Suprapubic skin (tissue), 4 donors: ENCODE data around the gene GGNBP2. TPM values are rescaled to one million over a fixed set of nuclear protein-coding genes. Genes with fewer than 3 reads are reported as not detected.
A peak's percentile ranks its signal among the peaks of the same experiment; 100 is the strongest.

Experiments used
- DNase-seq, 2 donors: peaks; one replicate each; pipeline ENCODE4 v3.0.0-alpha.2; 2019; ENCODE audit warnings: low spot score in 2 of 2
- H3K27ac ChIP-seq: fragments of 200-600 bp; sonication (generic); one replicate; pipeline ENCODE4 v1.5.1; 2019
- H3K27me3 ChIP-seq: fragments of 200-600 bp; sonication (generic); one replicate; pipeline ENCODE4 v1.5.1; 2019
- H3K36me3 ChIP-seq: fragments of 200-600 bp; sonication (generic); one replicate; pipeline ENCODE4 v1.5.1; 2019
- H3K4me1 ChIP-seq: fragments of 200-600 bp; sonication (generic); one replicate; pipeline ENCODE4 v1.5.1; 2019
- H3K4me3 ChIP-seq: fragments of 200-600 bp; sonication (generic); one replicate; pipeline ENCODE4 v1.5.1; 2019; ENCODE audit warnings: mild to moderate bottlenecking
- H3K9me3 ChIP-seq: fragments of 200-600 bp; sonication (generic); one replicate; pipeline ENCODE4 v1.5.1; 2019
- EP300 ChIP-seq: sonication (generic); formaldehyde crosslinking; IDR thresholded peaks from one replicate; pipeline ENCODE4 v1.6.1; 2017; ENCODE audit warnings: antibody characterized with exemption
- POLR2A ChIP-seq, 2 donors: fragments of 450-650 bp; IDR thresholded peaks; one replicate each; pipeline ENCODE4 v1.6.1; 2017; ENCODE audit warnings: antibody characterized with exemption in 2 of 2, mild to moderate bottlenecking in 2 of 2, moderate library complexity in 2 of 2
- POLR2AphosphoS5 ChIP-seq, 3 donors: sonication (generic); formaldehyde crosslinking; IDR thresholded peaks; one replicate each; pipeline ENCODE4 v1.6.1; 2017; ENCODE audit warnings: antibody characterized with exemption in 3 of 3
- WGBS: methylation state at CpG from one replicate; pipeline ENCODE4 v1.1.5; 2018; 5-methylcytosine and 5-hydroxymethylcytosine counted together
- total RNA-seq, 4 donors: library from RNA; depleted of rRNA; stranded (reverse); fragments of >200 nt; gene quantifications; one replicate each; pipeline ENCODE4 v1.1.0, GENCODE V29; 2016
- TF ChIP-seq, protein P1 (sequence below), 2 donors: fragments of 200-600 bp in 1 of 2; fragments of 450-650 bp in 1 of 2; sonication (generic) in 1 of 2; IDR thresholded peaks; one replicate each; pipeline ENCODE4 v1.5.1; 2016 to 2019; ENCODE audit warnings: antibody characterized with exemption in 2 of 2, mild to moderate bottlenecking in 1 of 2, moderate library complexity in 1 of 2

Gene GGNBP2, protein sequence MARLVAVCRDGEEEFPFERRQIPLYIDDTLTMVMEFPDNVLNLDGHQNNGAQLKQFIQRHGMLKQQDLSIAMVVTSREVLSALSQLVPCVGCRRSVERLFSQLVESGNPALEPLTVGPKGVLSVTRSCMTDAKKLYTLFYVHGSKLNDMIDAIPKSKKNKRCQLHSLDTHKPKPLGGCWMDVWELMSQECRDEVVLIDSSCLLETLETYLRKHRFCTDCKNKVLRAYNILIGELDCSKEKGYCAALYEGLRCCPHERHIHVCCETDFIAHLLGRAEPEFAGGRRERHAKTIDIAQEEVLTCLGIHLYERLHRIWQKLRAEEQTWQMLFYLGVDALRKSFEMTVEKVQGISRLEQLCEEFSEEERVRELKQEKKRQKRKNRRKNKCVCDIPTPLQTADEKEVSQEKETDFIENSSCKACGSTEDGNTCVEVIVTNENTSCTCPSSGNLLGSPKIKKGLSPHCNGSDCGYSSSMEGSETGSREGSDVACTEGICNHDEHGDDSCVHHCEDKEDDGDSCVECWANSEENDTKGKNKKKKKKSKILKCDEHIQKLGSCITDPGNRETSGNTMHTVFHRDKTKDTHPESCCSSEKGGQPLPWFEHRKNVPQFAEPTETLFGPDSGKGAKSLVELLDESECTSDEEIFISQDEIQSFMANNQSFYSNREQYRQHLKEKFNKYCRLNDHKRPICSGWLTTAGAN
- total RNA-seq, result 10 to 100 TPM; 49.4 to 84.1 (median 57.1) TPM

- H3K27me3 ChIP-seq, result no peaks in the 10 kb centered on the region
- H3K9me3 ChIP-seq, result no peaks in the 10 kb centered on the region
- peak; percentile 94 to 97 for DNase-seq
- TF ChIP-seq POLR2A (IDR thresholded peaks at IDR 0.05) (peak in 1 of 2 donors; percentile 73), POLR2AphosphoS5 (IDR thresholded peaks at IDR 0.05) (peak in 2 of 3 donors; percentile 64 to 90), EP300 (no peak)
- TF ChIP-seq, protein P1, sequence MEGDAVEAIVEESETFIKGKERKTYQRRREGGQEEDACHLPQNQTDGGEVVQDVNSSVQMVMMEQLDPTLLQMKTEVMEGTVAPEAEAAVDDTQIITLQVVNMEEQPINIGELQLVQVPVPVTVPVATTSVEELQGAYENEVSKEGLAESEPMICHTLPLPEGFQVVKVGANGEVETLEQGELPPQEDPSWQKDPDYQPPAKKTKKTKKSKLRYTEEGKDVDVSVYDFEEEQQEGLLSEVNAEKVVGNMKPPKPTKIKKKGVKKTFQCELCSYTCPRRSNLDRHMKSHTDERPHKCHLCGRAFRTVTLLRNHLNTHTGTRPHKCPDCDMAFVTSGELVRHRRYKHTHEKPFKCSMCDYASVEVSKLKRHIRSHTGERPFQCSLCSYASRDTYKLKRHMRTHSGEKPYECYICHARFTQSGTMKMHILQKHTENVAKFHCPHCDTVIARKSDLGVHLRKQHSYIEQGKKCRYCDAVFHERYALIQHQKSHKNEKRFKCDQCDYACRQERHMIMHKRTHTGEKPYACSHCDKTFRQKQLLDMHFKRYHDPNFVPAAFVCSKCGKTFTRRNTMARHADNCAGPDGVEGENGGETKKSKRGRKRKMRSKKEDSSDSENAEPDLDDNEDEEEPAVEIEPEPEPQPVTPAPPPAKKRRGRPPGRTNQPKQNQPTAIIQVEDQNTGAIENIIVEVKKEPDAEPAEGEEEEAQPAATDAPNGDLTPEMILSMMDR (IDR thresholded peaks at IDR 0.05), result no peak
- no peaks in the 10 kb centered on the region for H3K36me3 ChIP-seq
- peaks cover 43% of the 10 kb centered on the region for H3K4me1 ChIP-seq
- 3% methylated on average over 29 of the region's 71 CpGs for WGBS
- H3K4me3 ChIP-seq, result peak within 1 kb of the TSS; percentile 82
- H3K27ac ChIP-seq, result peak within 1 kb of the TSS; percentile 97
Observed at GRCh38 chr17:36544307-36545076, at the start of gene GGNBP2. Gene GGNBP2 (plus strand): TSS chr17:36544919. CDS start chr17:36545725, 806 bp downstream.

DNA sequence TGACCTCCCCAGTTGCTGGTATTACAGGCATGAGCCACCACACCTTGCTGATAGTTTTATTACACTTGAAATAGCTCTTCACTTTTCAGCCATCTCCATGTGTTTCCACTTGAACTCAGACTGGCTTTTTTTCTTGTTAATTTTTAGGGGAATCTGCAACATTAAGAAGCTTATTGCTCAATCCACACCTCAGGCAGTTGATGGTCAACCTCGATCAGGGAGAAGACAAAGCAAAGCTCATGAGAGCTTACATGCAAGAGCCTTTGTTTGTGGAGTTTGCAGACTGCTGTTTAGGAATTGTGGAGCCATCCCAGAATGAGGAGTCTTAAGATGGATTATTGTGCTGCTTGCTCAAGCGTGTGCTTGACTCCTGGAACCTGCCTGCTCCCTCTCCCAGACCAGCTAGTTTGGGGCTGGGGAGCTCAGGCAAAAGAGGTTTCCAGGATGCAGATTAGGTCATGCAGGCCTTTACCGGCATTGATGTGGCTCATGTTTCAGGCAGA, 49.6 kb upstream of the GGNBP2 start:
- Histone ChIP-seq H3K4me3 (no peak overlapping the region), H3K4me1 (no peaks in the 10 kb centered on the region), H3K27me3 (no peaks in the 10 kb centered on the region), H3K36me3 (peaks cover 77% of the 10 kb centered on the region), H3K27ac (no peak overlapping the region), H3K9me3 (no peaks in the 10 kb centered on the region)
- no peak for TF ChIP-seq POLR2A (IDR thresholded peaks at IDR 0.05)
- TF ChIP-seq POLR2AphosphoS5 (IDR thresholded peaks at IDR 0.05), result no peak
- no peak for TF ChIP-seq EP300
- TF ChIP-seq, protein P1 (IDR thresholded peaks at IDR 0.05), result no peak
- WGBS, result 70% methylated on average over 3 of the region's 3 CpGs
- DNase-seq, result no peak

DNA sequence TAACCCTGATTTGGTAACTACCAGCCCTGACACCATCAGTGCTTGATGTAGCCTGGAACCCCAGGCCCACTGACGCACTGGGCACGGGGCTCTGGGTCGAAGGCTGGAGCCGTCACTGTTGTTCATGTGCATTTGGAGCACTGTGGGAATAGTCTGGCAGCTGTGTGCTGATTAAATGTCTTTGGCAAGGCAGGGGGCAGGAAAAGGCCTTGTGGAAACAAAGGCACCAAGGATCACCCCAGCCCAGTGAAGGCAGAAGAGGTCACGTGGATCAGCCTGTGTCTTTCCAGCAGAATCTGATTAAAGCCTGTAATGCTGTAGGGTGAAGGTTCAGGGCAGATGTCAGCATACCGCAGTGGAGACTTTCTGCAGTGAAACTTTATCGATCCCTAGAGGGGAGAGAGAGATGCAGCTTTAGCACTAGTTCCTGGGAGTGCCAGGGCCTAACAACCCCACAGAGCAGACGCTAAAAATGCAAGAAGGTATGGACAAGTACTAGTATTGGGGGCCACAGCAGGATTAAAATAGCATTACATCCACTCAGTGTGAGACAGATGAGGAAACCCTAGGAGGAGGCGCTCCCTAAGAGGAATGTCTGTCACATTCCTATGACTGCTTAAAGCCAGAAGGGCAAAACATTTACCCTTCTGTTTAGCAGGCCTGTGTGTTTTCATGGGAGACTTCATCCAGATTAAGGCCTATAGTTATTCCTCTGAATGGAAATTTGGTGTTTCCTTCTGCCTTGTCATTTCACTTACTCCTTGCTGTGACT, 48.5 kb upstream of the GGNBP2 start:
- TF ChIP-seq POLR2AphosphoS5 (IDR thresholded peaks at IDR 0.05), result no peak
- no peak for TF ChIP-seq POLR2A (IDR thresholded peaks at IDR 0.05)
- TF ChIP-seq, protein P1 (IDR thresholded peaks at IDR 0.05), result no peak
- TF ChIP-seq EP300, result no peak
- peak; percentile 26 to 36 for DNase-seq
- Histone ChIP-seq H3K4me1 (no peaks in the 10 kb centered on the region), H3K36me3 (peaks cover 88% of the 10 kb centered on the region), H3K9me3 (no peaks in the 10 kb centered on the region), H3K27ac (no peak overlapping the region), H3K27me3 (no peaks in the 10 kb centered on the region), H3K4me3 (no peak overlapping the region)
- WGBS, result 94% methylated on average over 9 of the region's 9 CpGs

GRCh38 chr17:36498155-36498554, 46.6 kb upstream of the GGNBP2 start:
- 85% methylated on average over 9 of the region's 9 CpGs for whole genome bisulfite sequencing
- peak; percentile 55 to 70 for DNase-seq
- TF ChIP-seq POLR2AphosphoS5 (IDR thresholded peaks at IDR 0.05), result no peak
- TF ChIP-seq, protein P1 (IDR thresholded peaks at IDR 0.05), result no peak
- no peak for TF ChIP-seq EP300
- no peak for TF ChIP-seq POLR2A (IDR thresholded peaks at IDR 0.05)
- Histone ChIP-seq H3K36me3 (peaks cover 86% of the 10 kb centered on the region), H3K4me3 (no peak overlapping the region), H3K27me3 (no peaks in the 10 kb centered on the region), H3K4me1 (no peaks in the 10 kb centered on the region), H3K9me3 (no peaks in the 10 kb centered on the region), H3K27ac (no peak overlapping the region)
